Bronchial epithelial cell (primary cell): ENCODE data around the gene KIAA1958. TPM values are rescaled to one million over a fixed set of nuclear protein-coding genes. Genes with fewer than 3 reads are reported as not detected.

ENCODE experiments used
- DNase-seq: peaks from one replicate; pipeline ENCODE4 v3.0.0-alpha.2; 2010; ENCODE audit warnings: low read depth
- FAIRE-seq: peaks from 2 replicates; lab custom pipeline; 2011; peaks lifted over from hg19 to GRCh38; lab: Jason Lieb, UNC
- H3K27me3 ChIP-seq: 2 replicates; pipeline ENCODE4 v1.5.1; 2011; ENCODE audit warnings: low read length; ENCODE audit not compliant: control insufficient read depth, insufficient read depth
- H3K36me3 ChIP-seq: 2 replicates; pipeline ENCODE4 v1.5.1; 2011; ENCODE audit warnings: low read length; ENCODE audit not compliant: control insufficient read depth, insufficient read depth
- H3K4me3 ChIP-seq: 2 replicates; pipeline ENCODE4 v1.5.1; 2011; ENCODE audit warnings: mild to moderate bottlenecking, low read depth, low read length, control low read depth
- CTCF ChIP-seq: IDR thresholded peaks from 2 replicates; pipeline ENCODE4 v1.5.1; 2011; ENCODE audit warnings: mild to moderate bottlenecking, moderate library complexity, low read length, control low read depth, inconsistent platforms; ENCODE audit not compliant: insufficient read depth, severe bottlenecking
- total RNA-seq: library from RNA; depleted of rRNA; stranded (reverse); fragments of >200 nt; gene quantifications from 2 replicates; pipeline ENCODE4 v1.2.1, GENCODE V29; 2014

Gene KIAA1958
- total RNA-seq, 1 donor from 2014 or later, result 1.8 TPM

- TF ChIP-seq CTCF, result no peak
- no peaks in the 10 kb centered on the region for H3K27me3 ChIP-seq
- FAIRE-seq, result no peak
- H3K36me3 ChIP-seq, result no peaks in the 10 kb centered on the region
- H3K4me3 ChIP-seq, result no peak overlapping the region
- no peak for DNase-seq
Measured at GRCh38 chr9:112617371-112617770, 130.7 kb downstream of the KIAA1958 start.

GRCh38 chr9:112618385-112619009 is 131.9 kb downstream of the KIAA1958 start:
- H3K27me3 ChIP-seq, result no peaks in the 10 kb centered on the region
- H3K36me3 ChIP-seq, result no peaks in the 10 kb centered on the region
- FAIRE-seq, result no peak

GRCh38 chr9:112620388-112620787 is 133.8 kb downstream of the KIAA1958 start:
- H3K27me3 ChIP-seq, result no peaks in the 10 kb centered on the region
- no peak overlapping the region for H3K4me3 ChIP-seq
- FAIRE-seq, result no peak
- no peak for DNase-seq
- H3K36me3 ChIP-seq, result no peaks in the 10 kb centered on the region
- TF ChIP-seq CTCF, result no peak

More at GRCh38 chr9:112618385-112619009, 131.9 kb downstream of the KIAA1958 start:
- no peak overlapping the region for H3K4me3 ChIP-seq
- DNase-seq, result no peak
- no peak for TF ChIP-seq CTCF

GRCh38 chr9:112621018-112621655 is 134.5 kb downstream of the KIAA1958 start:
- no peak for TF ChIP-seq CTCF
- FAIRE-seq, result no peak
- Histone ChIP-seq H3K27me3 (no peaks in the 10 kb centered on the region), H3K4me3 (no peak overlapping the region), H3K36me3 (no peaks in the 10 kb centered on the region)
- DNase-seq, result no peak

- Histone ChIP-seq H3K4me3 (no peak overlapping the region), H3K36me3 (no peaks in the 10 kb centered on the region), H3K27me3 (no peaks in the 10 kb centered on the region)
- no peak for DNase-seq
- no peak for TF ChIP-seq CTCF
- no peak for FAIRE-seq
Measured at GRCh38 chr9:112623198-112623597, 136.6 kb downstream of the KIAA1958 start.
